Esophagus squamous epithelium (tissue), 5 donors: ENCODE measurements around the gene LRBA. TPM values are rescaled to one million over a fixed set of nuclear protein-coding genes. Genes with fewer than 3 reads are reported as not detected.

Experiments
- DNase-seq: peaks from one replicate; lab custom pipeline; 2025; lab: John Stamatoyannopoulos, UW
- H3K27ac ChIP-seq, 4 donors: fragments of 200-600 bp; sonication (generic); one replicate each; pipeline ENCODE4 v1.5.1; 2016 to 2019; ENCODE audit warnings: mild to moderate bottlenecking in 1 of 4
- H3K27me3 ChIP-seq, 4 donors: fragments of 200-600 bp; sonication (generic); 1 replicate in 3 of 4; 2 replicates in 1 of 4; pipeline versions ENCODE4 v1.5.1 to v1.6.0; 2017 to 2021; ENCODE audit warnings: antibody characterized with exemption in 1 of 4
- H3K36me3 ChIP-seq, 3 donors: fragments of 200-600 bp; sonication (generic); one replicate each; pipeline ENCODE4 v1.5.1; 2016 to 2019
- H3K4me1 ChIP-seq, 3 donors: fragments of 200-600 bp; sonication (generic); one replicate each; pipeline ENCODE4 v1.5.1; 2017 to 2019
- H3K4me3 ChIP-seq, 4 donors: fragments of 200-600 bp; sonication (generic); 1 replicate in 3 of 4; 2 replicates in 1 of 4; pipeline ENCODE4 v1.5.1; 2016 to 2019; ENCODE audit warnings: mild to moderate bottlenecking in 2 of 4, moderate library complexity in 1 of 4
- H3K9me3 ChIP-seq, 3 donors: fragments of 200-600 bp; sonication (generic); one replicate each; pipeline ENCODE4 v1.5.1; 2016 to 2019
- CTCF ChIP-seq, 6 experiments: fragments of 450-650 bp in 4 of 6; fragments of 200-600 bp in 2 of 6; sonication (generic) in 2 of 6; IDR thresholded peaks; one replicate each; pipeline ENCODE4 v1.5.1; 2016 to 2019; ENCODE audit warnings: antibody characterized with exemption in 6 of 6, mild to moderate bottlenecking in 4 of 6, moderate library complexity in 4 of 6
- POLR2A ChIP-seq, 4 donors: fragments of 450-650 bp; IDR thresholded peaks; one replicate each; pipeline ENCODE4 v1.6.1; 2017; ENCODE audit warnings: antibody characterized with exemption in 4 of 4, mild to moderate bottlenecking in 4 of 4, moderate library complexity in 3 of 4
- WGBS, 2 donors: methylation state at CpG; one replicate each; pipeline ENCODE4 v1.1.5; 2018; 5-methylcytosine and 5-hydroxymethylcytosine counted together
- intact Hi-C: fragments of 100-400 bp; cut with DNase I; formaldehyde crosslinking; loops from one replicate; pipeline ENCODE4 v1.15.0; 2022
- total RNA-seq, 4 donors: library from RNA; depleted of rRNA; stranded (reverse); fragments of >200 nt; gene quantifications; one replicate each; pipeline ENCODE4 v1.1.0, GENCODE V29; 2016
- donor health status: DM: yes; HTN: yes; CAD: no.

LRBA gene
- total RNA-seq, 4 donors from 2014 or later = 54.7 to 91.8 (median 66.2) TPM

GRCh38 chr4:150328496-150328895 is 686.6 kb downstream of the LRBA start:
- H3K27me3 ChIP-seq = no peaks in the 10 kb centered on the region
- H3K4me1 ChIP-seq = no peaks in the 10 kb centered on the region
- no peak overlapping the region for H3K27ac ChIP-seq
- intact Hi-C loops = no loop called here
- WGBS, 2 donors = 93 to 98% methylated on average over 2 of the region's 2 CpGs
- peaks cover 0 to 14% (median 0%) of the 10 kb centered on the region in 3 donors for H3K36me3 ChIP-seq
- H3K4me3 ChIP-seq = no peak overlapping the region
- no peak for TF ChIP-seq POLR2A (IDR thresholded peaks at IDR 0.05)
- DNase-seq = no peak
- no peaks in the 10 kb centered on the region for H3K9me3 ChIP-seq

- Histone ChIP-seq H3K36me3 (peaks cover 0 to 14% (median 0%) of the 10 kb centered on the region in 3 donors), H3K9me3 (no peaks in the 10 kb centered on the region), H3K4me3 (no peak overlapping the region), H3K27ac (no peak overlapping the region), H3K4me1 (no peaks in the 10 kb centered on the region), H3K27me3 (no peaks in the 10 kb centered on the region)
- 84 to 94% methylated on average over 2 to 3 of the region's 3 CpGs for WGBS, 2 donors
- intact Hi-C loops = no loop called here
- no peak for DNase-seq
- no peak for TF ChIP-seq CTCF (IDR thresholded peaks at IDR 0.05)
- no peak for TF ChIP-seq POLR2A (IDR thresholded peaks at IDR 0.05)
Observed at GRCh38 chr4:150327262-150327780, 687.8 kb downstream of the LRBA start.

- no peaks in the 10 kb centered on the region for H3K9me3 ChIP-seq
- 92 to 94% methylated on average over 2 of the region's 2 CpGs for WGBS, 2 donors
- intact Hi-C loops = no loop called here
- peaks cover 0 to 21% (median 0%) of the 10 kb centered on the region in 3 donors for H3K36me3 ChIP-seq
- TF ChIP-seq CTCF (IDR thresholded peaks at IDR 0.05) = no peak
- no peak overlapping the region for H3K27ac ChIP-seq
- H3K27me3 ChIP-seq = no peaks in the 10 kb centered on the region
- DNase-seq = no peak
- H3K4me1 ChIP-seq = no peaks in the 10 kb centered on the region
- H3K4me3 ChIP-seq = no peak overlapping the region
Observed at GRCh38 chr4:150325872-150326271, 689.2 kb downstream of the LRBA start.

GRCh38 chr4:150323406-150324325 is 691.4 kb downstream of the LRBA start:
- H3K27me3 ChIP-seq = no peaks in the 10 kb centered on the region
- H3K9me3 ChIP-seq = no peaks in the 10 kb centered on the region
- H3K27ac ChIP-seq = no peak overlapping the region
- intact Hi-C loops = no loop called here
- H3K36me3 ChIP-seq = peaks cover 0 to 30% (median 0%) of the 10 kb centered on the region in 3 donors
- DNase-seq = no peak
- no peak overlapping the region for H3K4me3 ChIP-seq
- TF ChIP-seq CTCF (IDR thresholded peaks at IDR 0.05) (no peak), POLR2A (IDR thresholded peaks at IDR 0.05) (no peak)
- WGBS, 2 donors = 70 to 77% methylated on average over 7 of the region's 7 CpGs
- no peaks in the 10 kb centered on the region for H3K4me1 ChIP-seq

- H3K36me3 ChIP-seq = peaks cover 0 to 33% (median 0%) of the 10 kb centered on the region in 3 donors
- intact Hi-C loops = no loop called here
- H3K27ac ChIP-seq = no peak overlapping the region
Observed at GRCh38 chr4:150322646-150323045, 692.4 kb downstream of the LRBA start.

GRCh38 chr4:150321113-150321512 is 694.0 kb downstream of the LRBA start:
- 77 to 81% methylated on average over 3 of the region's 3 CpGs for WGBS, 2 donors
- H3K4me1 ChIP-seq = no peaks in the 10 kb centered on the region
- H3K9me3 ChIP-seq = no peaks in the 10 kb centered on the region
- peaks cover 0 to 32% (median 0%) of the 10 kb centered on the region in 3 donors for H3K36me3 ChIP-seq
- DNase-seq = no peak
- H3K27ac ChIP-seq = no peak overlapping the region
- H3K27me3 ChIP-seq = no peaks in the 10 kb centered on the region
- TF ChIP-seq POLR2A (IDR thresholded peaks at IDR 0.05) (no peak), CTCF (IDR thresholded peaks at IDR 0.05) (no peak)
- intact Hi-C loops = no loop called here
- H3K4me3 ChIP-seq = no peak overlapping the region

More at GRCh38 chr4:150322646-150323045, 692.4 kb downstream of the LRBA start:
- no peak for TF ChIP-seq POLR2A (IDR thresholded peaks at IDR 0.05)
- DNase-seq = no peak
- H3K9me3 ChIP-seq = no peaks in the 10 kb centered on the region
- H3K4me1 ChIP-seq = no peaks in the 10 kb centered on the region
- H3K4me3 ChIP-seq = no peak overlapping the region
- no peaks in the 10 kb centered on the region for H3K27me3 ChIP-seq
- 94 to 95% methylated on average over 4 of the region's 4 CpGs for WGBS, 2 donors
